C4-2B (cell line): Measurements from ENCODE around the gene ZNF200.

ENCODE experiments used
- CTCF ChIP-seq: fragments of 450-650 bp; conservative IDR thresholded peaks from 2 replicates; pipeline ENCODE4 v1.5.1; 2017; ENCODE audit warnings: mild to moderate bottlenecking
- ZFX ChIP-seq: fragments of 450-650 bp; IDR thresholded peaks from 2 replicates; pipeline ENCODE4 v1.6.1; 2017

DNA sequence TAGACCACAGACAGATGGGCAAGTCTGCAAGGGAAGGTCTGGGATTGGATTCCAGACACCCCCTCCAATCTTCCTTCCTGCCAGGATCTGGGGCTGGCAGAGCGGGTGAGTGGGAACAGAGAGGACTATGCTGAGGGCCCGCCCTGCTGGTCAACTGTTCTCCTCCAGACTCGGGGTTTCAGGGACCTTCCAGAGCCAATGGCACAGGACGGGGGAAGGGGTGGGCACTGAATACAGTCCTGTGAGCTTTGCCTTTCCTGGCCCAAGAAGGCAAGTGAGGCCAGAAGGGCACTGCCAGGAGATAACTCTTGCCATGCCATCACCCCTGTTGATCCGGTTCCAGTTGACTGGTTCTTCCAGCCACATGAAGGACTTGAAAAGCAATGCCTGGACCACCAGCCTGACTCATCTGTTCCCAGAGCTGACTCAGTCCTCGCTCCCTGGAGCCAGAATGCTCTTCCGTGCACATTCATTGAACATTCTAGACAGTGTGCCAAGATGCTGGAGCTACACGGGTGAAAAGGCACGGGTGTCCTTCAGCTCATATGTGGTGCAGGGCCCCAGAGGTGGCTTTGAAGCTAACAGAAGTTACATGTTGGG is 22.0 kb upstream of the ZNF200 start:
- TF ChIP-seq CTCF: no peak
- no peak for TF ChIP-seq ZFX
